Activated T-cell treated with anti-CD3 and anti-CD28 coated beads, Interleukin-2, amount 50 U/mL, for 72 hours (primary cell): ENCODE results near the gene LSM14A. TPM values are rescaled to one million over a fixed set of nuclear protein-coding genes. Genes with fewer than 3 reads are reported as not detected.

Source experiments
- total RNA-seq, 2 donors: library from RNA; stranded (reverse); gene quantifications; one replicate each; pipeline ENCODE4 v1.2.3, GENCODE V29; 2022

The LSM14A gene
- total RNA-seq, 2 donors from 2014 or later = 112 to 130 TPM

Other genes with a start within 250 kb of the LSM14A start
- gene GARRE1, start 82.0 kb downstream of the LSM14A start, total RNA-seq = 10 to 100 TPM; 13.2 to 17.9 TPM
- gene GPI, start 192.7 kb downstream of the LSM14A start, total RNA-seq = 100 to 1,000 TPM; 240 to 282 TPM
- gene PDCD2L, start 231.9 kb downstream of the LSM14A start, total RNA-seq = 10 to 100 TPM; 23.2 to 34.4 TPM